HepG2 (cell line): Measurements from ENCODE around the gene ZFP36. TPM values are rescaled to one million over a fixed set of nuclear protein-coding genes. Genes with fewer than 3 reads are reported as not detected.

ENCODE experiments used
- BHLHE40 ChIP-seq: IDR thresholded peaks from 2 replicates; pipeline ENCODE4 v1.6.1; 2011; ENCODE audit warnings: low read length, improper control_type of control experiment
- DNMT3B ChIP-seq: conservative IDR thresholded peaks from 2 replicates; pipeline ENCODE4 v1.6.1; 2016; ENCODE audit warnings: missing biosample characterization, control low read depth
- FOXP1 ChIP-seq, 2 experiments: fragments of 450-650 bp in 1 of 2; IDR thresholded peaks; 2 replicates each; pipeline ENCODE4 v1.6.1; 2017 to 2018; ENCODE audit warnings: antibody characterized with exemption in 1 of 2
- HIVEP1 ChIP-seq: sonication (generic); formaldehyde crosslinking; IDR thresholded peaks from 2 replicates; pipeline ENCODE4 v1.4.0; 2020; ENCODE audit warnings: mild to moderate bottlenecking, missing genetic modification reagents
- HNRNPH1 ChIP-seq: fragments of 200-400 bp; formaldehyde crosslinking; optimal IDR thresholded peaks from 2 replicates; pipeline ENCODE3; 2017; ENCODE audit warnings: mild to moderate bottlenecking, low read depth, low read length
- JARID2 ChIP-seq: sonication (generic); formaldehyde crosslinking; IDR thresholded peaks from 2 replicates; pipeline ENCODE4 v1.8.1; 2023; ENCODE audit warnings: missing genetic modification reagents, inconsistent platforms; ENCODE audit not compliant: insufficient replicate concordance
- MTA1 ChIP-seq: sonication (generic); formaldehyde crosslinking; IDR thresholded peaks from 2 replicates; pipeline ENCODE4 v1.4.0; 2020; ENCODE audit warnings: missing genetic modification reagents, mild to moderate bottlenecking, borderline replicate concordance
- NR2F2 ChIP-seq: IDR thresholded peaks from 2 replicates; pipeline ENCODE4 v1.6.1; 2012; ENCODE audit warnings: low read depth, inconsistent platforms, borderline replicate concordance
- PHB2 ChIP-seq: fragments of 450-650 bp; IDR thresholded peaks from 2 replicates; pipeline ENCODE4 v1.6.1; 2018; ENCODE audit not compliant: partially characterized antibody
- ZBTB42 ChIP-seq: sonication (generic); formaldehyde crosslinking; IDR thresholded peaks from 2 replicates; pipeline ENCODE4 v1.5.0; 2020; ENCODE audit warnings: mild to moderate bottlenecking, missing genetic modification reagents
- ZNF138 ChIP-seq: sonication (generic); formaldehyde crosslinking; IDR thresholded peaks from 2 replicates; pipeline ENCODE4 v1.5.0; 2020; ENCODE audit warnings: mild to moderate bottlenecking, low read depth, missing genetic modification reagents
- ZNF260 ChIP-seq: sonication (generic); formaldehyde crosslinking; IDR thresholded peaks from 2 replicates; pipeline ENCODE4 v1.4.0; 2020; ENCODE audit warnings: missing genetic modification reagents, low read depth, mild to moderate bottlenecking, borderline replicate concordance
- ZNF326 ChIP-seq: sonication (generic); formaldehyde crosslinking; IDR thresholded peaks from 2 replicates; pipeline ENCODE4 v1.4.0; 2020; ENCODE audit warnings: missing genetic modification reagents, borderline replicate concordance
- ZNF557 ChIP-seq: sonication (generic); formaldehyde crosslinking; IDR thresholded peaks from 2 replicates; pipeline ENCODE4 v1.4.0; 2020; ENCODE audit warnings: missing genetic modification reagents
- ZNF883 ChIP-seq: sonication (generic); formaldehyde crosslinking; IDR thresholded peaks from 2 replicates; pipeline ENCODE4 v1.5.1; 2020; ENCODE audit warnings: mild to moderate bottlenecking, missing genetic modification reagents; ENCODE audit errors: not compliant biosample characterization
- polyA plus RNA-seq, 8 experiments: library from polyadenylated mRNA; depleted of rRNA in 3 of 8; stranded (reverse) in 7 of 8; unstranded in 1 of 8; fragments of >200 nt; fragmentation: Illumina TruSeq in 4 of 8; extraction: Trizol in 4 of 8; gene quantifications; 2 replicates each; pipeline versions ENCODE4 v1.2.1 to v1.2.3, GENCODE V29; 2011 to 2016; ENCODE audit warnings: low read depth in 4 of 8, missing spikeins in 1 of 8, mixed read lengths in 1 of 8; ENCODE audit not compliant: insufficient read depth in 1 of 8
- total RNA-seq, 5 experiments: library from RNA; depleted of rRNA; stranded (reverse); fragments of >200 nt; fragmentation: Illumina TruSeq; extraction: Trizol; gene quantifications; 2 replicates each; pipeline ENCODE4 v1.2.3, GENCODE V29; 2016; ENCODE audit warnings: low read depth in 1 of 5
- TF ChIP-seq, protein P1 (sequence below): sonication (generic); formaldehyde crosslinking; IDR thresholded peaks from 2 replicates; pipeline ENCODE4 v1.4.0; 2020; ENCODE audit warnings: missing genetic modification reagents, mild to moderate bottlenecking, borderline replicate concordance
- TF ChIP-seq, protein P2 (sequence below): sonication (generic); formaldehyde crosslinking; IDR thresholded peaks from 2 replicates; pipeline ENCODE4 v1.4.0; 2020; ENCODE audit warnings: missing genetic modification reagents; ENCODE audit errors: not compliant biosample characterization
- TF ChIP-seq, protein P3 (sequence below): sonication (generic); formaldehyde crosslinking; IDR thresholded peaks from 2 replicates; pipeline ENCODE4 v1.4.0; 2020; ENCODE audit warnings: mild to moderate bottlenecking, missing genetic modification reagents

ZFP36 gene
- total and polyA plus RNA-seq, 2 of the 13 experiments (the other 11 are each of a cell fraction or from before 2014, with no cell fraction given) = 1.4 to 1.7 TPM

DNA sequence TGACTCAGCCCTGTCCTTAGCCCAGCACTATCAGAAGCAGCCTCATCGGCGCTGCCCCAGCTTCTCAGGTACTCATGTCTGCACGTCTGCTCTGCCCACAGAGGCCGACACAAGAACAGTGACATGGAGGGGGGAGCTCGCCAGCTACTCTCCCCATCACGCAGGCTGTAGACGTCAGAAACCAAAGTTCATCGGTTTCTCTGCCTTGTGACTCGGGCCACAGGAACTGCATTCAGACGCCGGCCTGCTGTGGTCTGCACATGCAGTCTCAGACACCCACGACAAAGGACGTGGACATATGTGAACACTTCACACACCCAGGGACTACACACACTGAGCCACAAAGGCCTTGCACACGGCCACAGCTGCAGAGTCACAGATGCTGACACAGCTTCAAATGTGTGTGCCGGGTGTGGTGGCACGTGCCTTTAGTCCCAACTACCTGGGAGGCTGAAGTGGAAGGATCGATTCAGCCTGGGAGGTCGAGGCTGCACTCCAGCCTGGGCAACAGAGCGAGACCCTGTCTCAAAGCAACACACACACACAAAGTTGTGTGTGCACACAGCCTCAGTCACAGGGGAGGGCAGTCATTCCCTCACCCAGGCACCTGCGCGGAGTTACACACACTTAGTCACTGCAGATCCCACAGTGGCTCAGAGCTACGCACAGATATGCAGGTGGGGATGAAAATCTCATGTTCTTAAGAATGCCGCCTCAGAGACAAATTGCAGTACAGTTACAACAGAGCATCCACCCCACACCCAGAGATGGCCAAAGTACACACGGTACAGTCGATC, 4.9 kb upstream of the ZFP36 start (continued):
- TF ChIP-seq FOXP1 (IDR thresholded peaks at IDR 0.05) (no peak), FOXP1 (CRISPR knock-in tag; IDR thresholded peaks at IDR 0.05) (no peak), NR2F2 (no peak), ZNF557 (CRISPR knock-in tag) (peak; percentile 68; the same call in 1 of the 2 replicates), HIVEP1 (peak; percentile 71), PHB2 (no peak), ZNF138 (CRISPR knock-in tag) (peak; percentile 38; the same call in 1 of the 2 replicates), JARID2 (CRISPR knock-in tag) (no peak), ZNF260 (CRISPR knock-in tag) (no peak), BHLHE40 (peak; percentile 88), HNRNPH1 (no peak), ZBTB42 (peak; percentile 90), ZNF326 (CRISPR knock-in tag) (no peak), MTA1 (CRISPR knock-in tag) (peak; percentile 89), DNMT3B (no peak; the same call in 1 of the 2 replicates), ZNF883 (no peak)
- TF ChIP-seq, protein P1, sequence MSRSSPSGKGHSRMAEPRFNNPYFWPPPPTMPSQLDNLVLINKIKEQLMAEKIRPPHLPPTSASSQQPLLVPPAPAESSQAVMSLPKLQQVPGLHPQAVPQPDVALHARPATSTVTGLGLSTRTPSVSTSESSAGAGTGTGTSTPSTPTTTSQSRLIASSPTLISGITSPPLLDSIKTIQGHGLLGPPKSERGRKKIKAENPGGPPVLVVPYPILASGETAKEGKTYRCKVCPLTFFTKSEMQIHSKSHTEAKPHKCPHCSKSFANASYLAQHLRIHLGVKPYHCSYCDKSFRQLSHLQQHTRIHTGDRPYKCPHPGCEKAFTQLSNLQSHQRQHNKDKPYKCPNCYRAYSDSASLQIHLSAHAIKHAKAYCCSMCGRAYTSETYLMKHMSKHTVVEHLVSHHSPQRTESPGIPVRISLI (CRISPR knock-in tag) = 0 out of 2 replicates have a peak, but pooled peaks have one; percentile 25
- TF ChIP-seq, protein P2, sequence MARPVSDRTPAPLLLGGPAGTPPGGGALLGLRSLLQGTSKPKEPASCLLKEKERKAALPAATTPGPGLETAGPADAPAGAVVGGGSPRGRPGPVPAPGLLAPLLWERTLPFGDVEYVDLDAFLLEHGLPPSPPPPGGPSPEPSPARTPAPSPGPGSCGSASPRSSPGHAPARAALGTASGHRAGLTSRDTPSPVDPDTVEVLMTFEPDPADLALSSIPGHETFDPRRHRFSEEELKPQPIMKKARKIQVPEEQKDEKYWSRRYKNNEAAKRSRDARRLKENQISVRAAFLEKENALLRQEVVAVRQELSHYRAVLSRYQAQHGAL (CRISPR knock-in tag) = no peak
- TF ChIP-seq, protein P3, sequence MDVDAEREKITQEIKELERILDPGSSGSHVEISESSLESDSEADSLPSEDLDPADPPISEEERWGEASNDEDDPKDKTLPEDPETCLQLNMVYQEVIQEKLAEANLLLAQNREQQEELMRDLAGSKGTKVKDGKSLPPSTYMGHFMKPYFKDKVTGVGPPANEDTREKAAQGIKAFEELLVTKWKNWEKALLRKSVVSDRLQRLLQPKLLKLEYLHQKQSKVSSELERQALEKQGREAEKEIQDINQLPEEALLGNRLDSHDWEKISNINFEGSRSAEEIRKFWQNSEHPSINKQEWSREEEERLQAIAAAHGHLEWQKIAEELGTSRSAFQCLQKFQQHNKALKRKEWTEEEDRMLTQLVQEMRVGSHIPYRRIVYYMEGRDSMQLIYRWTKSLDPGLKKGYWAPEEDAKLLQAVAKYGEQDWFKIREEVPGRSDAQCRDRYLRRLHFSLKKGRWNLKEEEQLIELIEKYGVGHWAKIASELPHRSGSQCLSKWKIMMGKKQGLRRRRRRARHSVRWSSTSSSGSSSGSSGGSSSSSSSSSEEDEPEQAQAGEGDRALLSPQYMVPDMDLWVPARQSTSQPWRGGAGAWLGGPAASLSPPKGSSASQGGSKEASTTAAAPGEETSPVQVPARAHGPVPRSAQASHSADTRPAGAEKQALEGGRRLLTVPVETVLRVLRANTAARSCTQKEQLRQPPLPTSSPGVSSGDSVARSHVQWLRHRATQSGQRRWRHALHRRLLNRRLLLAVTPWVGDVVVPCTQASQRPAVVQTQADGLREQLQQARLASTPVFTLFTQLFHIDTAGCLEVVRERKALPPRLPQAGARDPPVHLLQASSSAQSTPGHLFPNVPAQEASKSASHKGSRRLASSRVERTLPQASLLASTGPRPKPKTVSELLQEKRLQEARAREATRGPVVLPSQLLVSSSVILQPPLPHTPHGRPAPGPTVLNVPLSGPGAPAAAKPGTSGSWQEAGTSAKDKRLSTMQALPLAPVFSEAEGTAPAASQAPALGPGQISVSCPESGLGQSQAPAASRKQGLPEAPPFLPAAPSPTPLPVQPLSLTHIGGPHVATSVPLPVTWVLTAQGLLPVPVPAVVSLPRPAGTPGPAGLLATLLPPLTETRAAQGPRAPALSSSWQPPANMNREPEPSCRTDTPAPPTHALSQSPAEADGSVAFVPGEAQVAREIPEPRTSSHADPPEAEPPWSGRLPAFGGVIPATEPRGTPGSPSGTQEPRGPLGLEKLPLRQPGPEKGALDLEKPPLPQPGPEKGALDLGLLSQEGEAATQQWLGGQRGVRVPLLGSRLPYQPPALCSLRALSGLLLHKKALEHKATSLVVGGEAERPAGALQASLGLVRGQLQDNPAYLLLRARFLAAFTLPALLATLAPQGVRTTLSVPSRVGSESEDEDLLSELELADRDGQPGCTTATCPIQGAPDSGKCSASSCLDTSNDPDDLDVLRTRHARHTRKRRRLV (CRISPR knock-in tag) = peak; percentile 79; the same call in 1 of the 2 replicates
